SH-SY5Y (cell line): Measurements from ENCODE around the gene ZNF558.

Experiments
- GATA2 ChIP-seq: IDR thresholded peaks from 2 replicates; pipeline ENCODE4 v1.6.1; 2011; ENCODE audit warnings: mild to moderate bottlenecking, low read depth, low read length
- GATA3 ChIP-seq: IDR thresholded peaks from 2 replicates; pipeline ENCODE4 v1.6.1; 2011; ENCODE audit warnings: low read depth, mild to moderate bottlenecking, low read length, moderate library complexity

- no peak for TF ChIP-seq GATA2
- no peak for TF ChIP-seq GATA3
Measured at GRCh38 chr19:8846819-8847218, 14.7 kb upstream of the ZNF558 start.
